IMR-90 (cell line): ENCODE results near the gene RHBDF2. TPM values are rescaled to one million over a fixed set of nuclear protein-coding genes. Genes with fewer than 3 reads are reported as not detected.

Experiments used
- ATAC-seq: fragments of 200-7000 bp; cut with Tn5 transposase; 2 replicates; pipeline ENCODE4 v1.9.1; 2020; ENCODE audit warnings: low read depth, mild to moderate bottlenecking, moderate library complexity
- BruUV-seq: library from RNA; stranded (reverse); fragments of 400-500 nt; replicated peaks from 2 replicates; lab custom pipeline; 2021; lab: Mats Ljungman, UMichigan
- CTCF ChIA-PET: fragments of 300-600 bp; formaldehyde crosslinking; extraction: SDS; loops from one replicate; lab custom pipeline; 2021; ENCODE audit warnings: antibody characterized with exemption; lab: Yijun Ruan, JAX
- POLR2A ChIA-PET: fragments of 300-600 bp; sonication (Branson Sonifier 250); formaldehyde crosslinking; loops from one replicate; lab custom pipeline; 2022; ENCODE audit warnings: antibody characterized with exemption; ENCODE audit not compliant: unreplicated experiment; lab: Charles Lee
- DNase-seq: peaks from one replicate; pipeline ENCODE4 v3.0.0; 2013
- H2AFZ ChIP-seq: replicated peaks from 2 replicates; pipeline ENCODE3; 2013; ENCODE audit warnings: low read length, mild to moderate bottlenecking; ENCODE audit not compliant: poor library complexity
- H2AK5ac ChIP-seq: 2 replicates; pipeline ENCODE4 v1.6.1; 2013; ENCODE audit warnings: low read depth, low read length, inconsistent platforms
- H2AK9ac ChIP-seq: replicated peaks from 2 replicates; pipeline ENCODE3; 2013; ENCODE audit warnings: mild to moderate bottlenecking, low read depth, low read length, moderate library complexity; ENCODE audit not compliant: poor library complexity
- H2BK120ac ChIP-seq: 2 replicates; pipeline ENCODE4 v1.6.1; 2013; ENCODE audit warnings: low read depth, low read length, inconsistent platforms
- H2BK15ac ChIP-seq: 3 replicates; pipeline ENCODE4 v1.6.1; 2013; ENCODE audit warnings: low read depth, low read length, inconsistent platforms
- H2BK20ac ChIP-seq: 2 replicates; pipeline ENCODE4 v1.6.1; 2013; ENCODE audit warnings: low read depth, mild to moderate bottlenecking, inconsistent platforms, low read length, moderate library complexity
- H2BK5ac ChIP-seq: 2 replicates; pipeline ENCODE4 v1.6.1; 2013; ENCODE audit warnings: mild to moderate bottlenecking, low read depth, low read length, inconsistent platforms; ENCODE audit not compliant: poor library complexity, severe bottlenecking
- H3K14ac ChIP-seq: replicated peaks from 2 replicates; pipeline ENCODE4 v1.6.1; 2013; ENCODE audit warnings: low read depth, low read length, inconsistent platforms
- H3K18ac ChIP-seq: 2 replicates; pipeline ENCODE4 v1.6.1; 2013; ENCODE audit warnings: low read depth, low read length, control low read depth
- H3K23ac ChIP-seq: 2 replicates; pipeline ENCODE4 v1.6.1; 2013; ENCODE audit warnings: low read depth, low read length, inconsistent platforms
- H3K27ac ChIP-seq: 2 replicates; pipeline ENCODE4 v1.5.1; 2013; ENCODE audit warnings: mild to moderate bottlenecking, control low read depth, low read length; ENCODE audit not compliant: insufficient read depth
- H3K27me3 ChIP-seq: 2 replicates; pipeline ENCODE4 v1.6.1; 2013; ENCODE audit warnings: low read length; ENCODE audit not compliant: control insufficient read depth, insufficient read depth
- H3K36me3 ChIP-seq: 2 replicates; pipeline ENCODE4 v1.6.1; 2013; ENCODE audit warnings: low read length, mixed read lengths; ENCODE audit not compliant: control insufficient read depth, insufficient read depth
- H3K4ac ChIP-seq: 2 replicates; pipeline ENCODE4 v1.6.1; 2013; ENCODE audit warnings: low read depth, low read length, inconsistent platforms
- H3K4me1 ChIP-seq: 2 replicates; pipeline ENCODE4 v1.6.1; 2013; ENCODE audit warnings: low read length, mixed read lengths; ENCODE audit not compliant: control insufficient read depth, insufficient read depth
- H3K4me2 ChIP-seq: 2 replicates; pipeline ENCODE4 v1.6.1; 2013; ENCODE audit warnings: low read depth, mild to moderate bottlenecking, control low read depth, low read length, moderate library complexity
- H3K4me3 ChIP-seq: 2 replicates; pipeline ENCODE4 v1.5.1; 2013; ENCODE audit warnings: low read depth, mild to moderate bottlenecking, control low read depth, low read length, moderate library complexity; ENCODE audit not compliant: insufficient read depth
- H3K56ac ChIP-seq: 2 replicates; pipeline ENCODE4 v1.6.1; 2013; ENCODE audit warnings: low read length, inconsistent platforms; ENCODE audit not compliant: insufficient read depth; ENCODE audit errors: extremely low read depth
- H3K79me1 ChIP-seq, 2 experiments: 2 replicates each; pipeline ENCODE4 v1.6.1; 2013; ENCODE audit warnings: low read length in 2 of 2, inconsistent platforms in 1 of 2, low read depth in 1 of 2
- H3K9ac ChIP-seq: 2 replicates; pipeline ENCODE4 v1.6.1; 2013; ENCODE audit warnings: low read depth, low read length, control low read depth
- H3K9me1 ChIP-seq: 2 replicates; pipeline ENCODE4 v1.6.1; 2013; ENCODE audit warnings: low read length, inconsistent platforms; ENCODE audit not compliant: insufficient read depth
- H3K9me3 ChIP-seq: 2 replicates; pipeline ENCODE4 v1.6.1; 2013; ENCODE audit warnings: low read length; ENCODE audit not compliant: control insufficient read depth, insufficient read depth
- H4K20me1 ChIP-seq: 2 replicates; pipeline ENCODE4 v1.6.1; 2013; ENCODE audit warnings: low read length, inconsistent platforms; ENCODE audit not compliant: insufficient read depth
- H4K5ac ChIP-seq: 2 replicates; pipeline ENCODE4 v1.6.1; 2013; ENCODE audit warnings: mild to moderate bottlenecking, low read depth, low read length, control low read depth
- H4K8ac ChIP-seq, 2 experiments: 2 replicates each; pipeline ENCODE4 v1.6.1; 2013; ENCODE audit warnings: low read depth in 2 of 2, low read length in 2 of 2, control low read depth in 1 of 2, inconsistent platforms in 1 of 2
- H4K91ac ChIP-seq: 2 replicates; pipeline ENCODE4 v1.6.1; 2013; ENCODE audit warnings: low read depth, low read length, inconsistent platforms; ENCODE audit not compliant: insufficient read depth
- BHLHE40 ChIP-seq: fragments of 150-350 bp; IDR thresholded peaks from 2 replicates; pipeline ENCODE4 v1.6.1; 2016; ENCODE audit warnings: mild to moderate bottlenecking, low read depth, low read length
- CEBPB ChIP-seq: IDR thresholded peaks from 2 replicates; pipeline ENCODE4 v1.6.1; 2012; ENCODE audit warnings: low read depth, low read length, improper control_type of control experiment
- CHD1 ChIP-seq: IDR thresholded peaks from 2 replicates; pipeline ENCODE4 v1.6.1; 2012; ENCODE audit warnings: low read depth, low read length, improper control_type of control experiment
- CTCF ChIP-seq: conservative IDR thresholded peaks from 2 replicates; pipeline ENCODE4 v1.5.1; 2012; ENCODE audit warnings: mild to moderate bottlenecking, low read depth, low read length, improper control_type of control experiment
- FOS ChIP-seq: fragments of 150-350 bp; IDR thresholded peaks from 2 replicates; pipeline ENCODE4 v1.6.1; 2016; ENCODE audit warnings: low read depth, low read length
- MAZ ChIP-seq: IDR thresholded peaks from 2 replicates; pipeline ENCODE4 v1.6.1; 2012; ENCODE audit warnings: low read depth, mild to moderate bottlenecking, low read length, improper control_type of control experiment, moderate library complexity, borderline replicate concordance
- MXI1 ChIP-seq: IDR thresholded peaks from 2 replicates; pipeline ENCODE4 v1.6.1; 2012; ENCODE audit warnings: low read depth, mild to moderate bottlenecking, low read length, moderate library complexity, borderline replicate concordance
- NFE2L2 ChIP-seq: fragments of 150-350 bp; IDR thresholded peaks from 2 replicates; pipeline ENCODE4 v1.6.1; 2016; ENCODE audit warnings: low read depth, mild to moderate bottlenecking, low read length
- RAD21 ChIP-seq: IDR thresholded peaks from 2 replicates; pipeline ENCODE4 v1.6.1; 2012; ENCODE audit warnings: low read length, improper control_type of control experiment
- RCOR1 ChIP-seq: IDR thresholded peaks from 2 replicates; pipeline ENCODE4 v1.6.1; 2012; ENCODE audit warnings: mild to moderate bottlenecking, low read length, improper control_type of control experiment; ENCODE audit not compliant: insufficient replicate concordance
- RFX5 ChIP-seq: IDR thresholded peaks from 2 replicates; pipeline ENCODE4 v1.8.0; 2012; ENCODE audit warnings: low read depth, mild to moderate bottlenecking, low read length, moderate library complexity
- SMC3 ChIP-seq: fragments of 150-350 bp; IDR thresholded peaks from 2 replicates; pipeline ENCODE4 v1.6.1; 2016; ENCODE audit warnings: low read depth, mild to moderate bottlenecking, antibody characterized with exemption, low read length, moderate library complexity
- USF2 ChIP-seq: fragments of 150-350 bp; IDR thresholded peaks from 2 replicates; pipeline ENCODE4 v1.6.1; 2017; ENCODE audit warnings: mild to moderate bottlenecking, antibody characterized with exemption, low read length, low read depth
- whole genome bisulfite sequencing, 2 experiments: methylation state at CpG; one replicate each; pipeline versions ENCODE4 v1.1.5 to v1.1.7; 2013; ENCODE audit warnings: missing lambda C conversion rate in 2 of 2; ENCODE audit not compliant: insufficient read length in 1 of 2; ENCODE audit errors: extremely low coverage in 2 of 2; 5-methylcytosine and 5-hydroxymethylcytosine counted together
- dilution Hi-C: fragments of 300-500 bp; cut with HindIII; formaldehyde crosslinking; loops from one replicate; pipeline ENCODE4 v1.14.3; 2018; ENCODE audit warnings: low sequenced_read_pairs; ENCODE audit not compliant: unreplicated experiment
- in situ Hi-C: fragments of 300-500 bp; cut with MboI; formaldehyde crosslinking; loops from 3 replicates; pipeline ENCODE4 v1.14.3; 2019; ENCODE audit warnings: low sequenced_read_pairs, inconsistent platforms, mixed read lengths
- intact Hi-C: fragments of 100-400 bp; cut with micrococcal nuclease; formaldehyde crosslinking; loops from 2 replicates; pipeline ENCODE4 v1.10.0; 2022
- polyA plus RNA-seq, 3 experiments: library from polyadenylated mRNA; depleted of rRNA; stranded (reverse); fragments of >200 nt; gene quantifications; 2 replicates each; pipeline ENCODE4 v1.2.3, GENCODE V29; 2012; ENCODE audit warnings: low replicate concordance in 1 of 3
- total RNA-seq: library from RNA; depleted of rRNA; stranded (reverse); fragments of >200 nt; gene quantifications from 2 replicates; pipeline ENCODE4 v1.2.3, GENCODE V29; 2012
- TF ChIP-seq, protein P1 (sequence below): fragments of 150-350 bp; IDR thresholded peaks from 2 replicates; pipeline ENCODE4 v1.6.1; 2016; ENCODE audit warnings: low read depth, mild to moderate bottlenecking, low read length, moderate library complexity, borderline replicate concordance

The RHBDF2 gene
- total and polyA plus RNA-seq, 2 of the 4 experiments (the other 2 are of a cell fraction): 1.3 to 8.3 TPM

DNA sequence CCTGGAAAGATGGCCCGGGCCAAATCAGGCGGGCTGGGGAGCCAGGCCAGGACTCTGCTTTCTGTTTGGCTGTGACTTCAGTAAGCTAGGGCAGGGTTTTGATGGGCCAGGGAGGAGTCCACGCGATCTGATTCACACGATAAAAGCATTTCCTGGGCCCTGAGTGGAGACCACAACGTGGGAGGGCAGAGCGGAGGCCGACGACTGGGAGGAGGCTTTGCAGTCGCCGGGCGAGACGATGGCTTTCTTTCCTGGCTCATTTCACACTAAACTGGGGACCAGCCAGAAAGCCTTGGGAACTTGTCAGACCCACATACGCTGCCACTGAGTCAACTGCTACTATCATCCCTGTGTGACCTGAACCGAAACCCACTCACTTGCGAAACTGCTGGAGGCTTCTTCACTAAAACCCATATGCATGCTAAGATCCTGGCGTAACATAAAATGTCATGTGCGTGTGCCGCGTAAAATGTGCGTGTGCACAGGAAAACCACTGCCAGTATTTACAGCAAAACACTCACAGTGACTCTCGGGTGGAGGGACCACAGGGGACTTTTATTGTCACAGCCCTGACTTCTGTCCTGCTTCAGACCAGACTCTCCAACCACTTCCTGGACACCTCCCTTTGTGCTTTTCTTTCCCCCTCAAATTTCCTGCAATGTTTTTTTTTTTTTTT, 14.2 kb upstream of the RHBDF2 start:
- BruUV-seq: no TSS peak
- peak overlapping the region; percentile 65 for H3K27ac ChIP-seq
- TF ChIP-seq USF2 (no peak), CEBPB (peak; percentile 98), RFX5 (no peak), MAZ (peak; percentile 25; the same call in 1 of the 2 replicates), FOS (peak; percentile 70), MXI1 (no peak), CTCF (no peak), CHD1 (no peak), BHLHE40 (peak; percentile 71), SMC3 (no peak), RCOR1 (no peak), NFE2L2 (no peak), RAD21 (0 out of 2 replicates have a peak, but pooled peaks have one; percentile 11)
- TF ChIP-seq, protein P1, sequence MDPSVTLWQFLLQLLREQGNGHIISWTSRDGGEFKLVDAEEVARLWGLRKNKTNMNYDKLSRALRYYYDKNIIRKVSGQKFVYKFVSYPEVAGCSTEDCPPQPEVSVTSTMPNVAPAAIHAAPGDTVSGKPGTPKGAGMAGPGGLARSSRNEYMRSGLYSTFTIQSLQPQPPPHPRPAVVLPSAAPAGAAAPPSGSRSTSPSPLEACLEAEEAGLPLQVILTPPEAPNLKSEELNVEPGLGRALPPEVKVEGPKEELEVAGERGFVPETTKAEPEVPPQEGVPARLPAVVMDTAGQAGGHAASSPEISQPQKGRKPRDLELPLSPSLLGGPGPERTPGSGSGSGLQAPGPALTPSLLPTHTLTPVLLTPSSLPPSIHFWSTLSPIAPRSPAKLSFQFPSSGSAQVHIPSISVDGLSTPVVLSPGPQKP: no peak

More for the DNA sequence above, 14.2 kb upstream of the RHBDF2 start:
- H3K4me3 ChIP-seq: peak overlapping the region; percentile 1; the same call in 1 of the 2 replicates
- H4K20me1 ChIP-seq: no peaks in the 10 kb centered on the region
- H2AK9ac ChIP-seq: peak overlapping the region; percentile 4
- H3K4me1 ChIP-seq: peaks cover 7% of the 10 kb centered on the region
- H2BK20ac ChIP-seq: peak overlapping the region; percentile 30
- H4K5ac ChIP-seq: peak overlapping the region; percentile 1
- ChIA-PET CTCF (interaction anchor here (0.7 kb wide), 1 partner anchor 88 kb away, joined by 3 read pairs; no protein-coding TSS in a partner anchor), POLR2A (no interaction called here)
- DNase-seq (peak; percentile 97), ATAC-seq (peak; percentile 86)
- H2AFZ ChIP-seq: peak overlapping the region; percentile 92
- peak overlapping the region; percentile 30; the same call in 1 of the 2 replicates for H3K23ac ChIP-seq
- H2BK5ac ChIP-seq: peak overlapping the region; percentile 30
- H2BK15ac ChIP-seq: peak overlapping the region; percentile 17; the same call in 2 of the 3 replicates
- H2BK120ac ChIP-seq: peak overlapping the region; percentile 79
- dilution Hi-C loops: no loop called here
- WGBS, 2 experiments: 4% methylated on average over 7 of the region's 22 CpGs; no CpG with 5 or more reads in 1 of the 2 experiments
- H4K8ac ChIP-seq: peak overlapping the region; percentile 38 to 93
- H3K4ac ChIP-seq: peak overlapping the region; percentile 69
- peak overlapping the region; percentile 22 for H3K9ac ChIP-seq
- H3K56ac ChIP-seq: peak overlapping the region; percentile 76
- no peaks in the 10 kb centered on the region for H3K9me3 ChIP-seq
- H3K4me2 ChIP-seq: peak overlapping the region; percentile 68
- peak overlapping the region; percentile 43 for H3K18ac ChIP-seq
- H3K36me3 ChIP-seq: no peaks in the 10 kb centered on the region
- in situ Hi-C loops: no loop called here
- H3K27me3 ChIP-seq: no peaks in the 10 kb centered on the region
- H3K79me1 ChIP-seq: no peaks in the 10 kb centered on the region
- H3K14ac ChIP-seq: peak overlapping the region; percentile 57
- H4K91ac ChIP-seq: peak overlapping the region; percentile 27
- 0 out of 2 replicates have a peak, but pooled peaks cover 5% of the 10 kb centered on the region for H3K9me1 ChIP-seq
- H2AK5ac ChIP-seq: peak overlapping the region; percentile 14; the same call in 1 of the 2 replicates
- intact Hi-C loops: no loop called here
